GM23338 (cell line): ENCODE results near the gene GNG10. TPM values are rescaled to one million over a fixed set of nuclear protein-coding genes. Genes with fewer than 3 reads are reported as not detected.

ENCODE experiments used
- ATAC-seq: fragments of 200-7000 bp; cut with Tn5 transposase; 3 replicates; pipeline ENCODE4 v1.9.1; 2020
- DNase-seq: peaks from one replicate; pipeline ENCODE4 v3.0.0-alpha.2; 2015; ENCODE audit warnings: low spot score
- H2AFZ ChIP-seq: fragments of 200-600 bp; sonication (generic); 2 replicates; pipeline ENCODE4 v1.8.0; 2016; ENCODE audit warnings: antibody characterized with exemption, mild to moderate bottlenecking, moderate library complexity
- H3F3A ChIP-seq: fragments of 200-600 bp; sonication (generic); replicated peaks from 2 replicates; pipeline ENCODE4 v1.8.0; 2017; ENCODE audit warnings: antibody characterized with exemption, mixed run types, low read depth
- H3K27ac ChIP-seq: fragments of 200-600 bp; sonication (generic); 2 replicates; pipeline ENCODE4 v1.6.1; 2016; ENCODE audit warnings: low read depth
- H3K27me3 ChIP-seq: fragments of 200-600 bp; sonication (generic); 2 replicates; pipeline ENCODE4 v1.8.0; 2016; ENCODE audit warnings: mild to moderate bottlenecking, mixed run types, moderate library complexity; ENCODE audit not compliant: insufficient read depth
- H3K36me3 ChIP-seq: fragments of 200-600 bp; sonication (generic); 2 replicates; pipeline ENCODE4 v1.8.0; 2016; ENCODE audit warnings: mild to moderate bottlenecking; ENCODE audit not compliant: insufficient read depth
- H3K4me1 ChIP-seq: fragments of 200-600 bp; sonication (generic); 2 replicates; pipeline ENCODE4 v1.8.0; 2016; ENCODE audit warnings: mild to moderate bottlenecking, moderate library complexity; ENCODE audit not compliant: insufficient read depth
- H3K4me2 ChIP-seq: fragments of 200-600 bp; sonication (generic); 2 replicates; pipeline ENCODE4 v1.7.1; 2017; ENCODE audit warnings: mixed run types
- H3K4me3 ChIP-seq: fragments of 200-600 bp; sonication (generic); 2 replicates; pipeline ENCODE4 v1.6.1; 2016; ENCODE audit warnings: mixed run types
- H3K79me2 ChIP-seq: fragments of 200-600 bp; sonication (generic); replicated peaks from 2 replicates; pipeline ENCODE4 v1.8.0; 2017; ENCODE audit warnings: mild to moderate bottlenecking; ENCODE audit not compliant: insufficient read depth
- H3K9me2 ChIP-seq: fragments of 200-600 bp; sonication (generic); 2 replicates; pipeline ENCODE4 v1.8.0; 2017; ENCODE audit not compliant: insufficient read depth
- H4K20me1 ChIP-seq: fragments of 200-600 bp; sonication (generic); replicated peaks from 2 replicates; pipeline ENCODE4 v1.8.0; 2017; ENCODE audit warnings: mild to moderate bottlenecking; ENCODE audit not compliant: insufficient read depth
- H3K27ac Mint-ChIP-seq: 2 replicates; pipeline ENCODE4 v1.8.0; 2020; ENCODE audit warnings: inconsistent platforms, mild to moderate bottlenecking, moderate library complexity, mixed read lengths
- H3K27me3 Mint-ChIP-seq: 3 replicates; pipeline ENCODE4 v1.8.0; 2022; ENCODE audit warnings: low read depth, mild to moderate bottlenecking, moderate library complexity, mixed read lengths, inconsistent platforms; ENCODE audit not compliant: insufficient read depth, poor library complexity
- H3K36me3 Mint-ChIP-seq: 3 replicates; pipeline ENCODE4 v1.8.0; 2021; ENCODE audit warnings: low read depth, mild to moderate bottlenecking, inconsistent platforms, moderate library complexity, mixed read lengths
- H3K4me1 Mint-ChIP-seq: 3 replicates; pipeline ENCODE4 v1.8.0; 2020; ENCODE audit warnings: mild to moderate bottlenecking, inconsistent platforms, mixed read lengths
- H3K4me3 Mint-ChIP-seq: 3 replicates; pipeline ENCODE4 v1.8.0; 2021; ENCODE audit warnings: moderate library complexity, mild to moderate bottlenecking, inconsistent platforms, mixed read lengths
- H3K9me3 Mint-ChIP-seq: 3 replicates; pipeline ENCODE4 v1.8.0; 2020; ENCODE audit warnings: moderate library complexity, mild to moderate bottlenecking, inconsistent platforms, mixed read lengths
- CREB1 ChIP-seq: fragments of 250-450 bp; sonication (Bioruptor Pico); IDR thresholded peaks from 2 replicates; pipeline ENCODE4 v1.5.0; 2020; ENCODE audit warnings: low read depth, mild to moderate bottlenecking, moderate library complexity
- CTCF ChIP-seq, 2 experiments: fragments of 200-600 bp in 1 of 2; sonication (generic) in 1 of 2; conservative IDR thresholded peaks; 2 replicates each; pipeline versions ENCODE4 v1.5.1 to v1.6.1; 2016 to 2017; ENCODE audit warnings: antibody characterized with exemption in 2 of 2, low read depth in 2 of 2, mild to moderate bottlenecking in 2 of 2, moderate library complexity in 1 of 2
- EZH2 ChIP-seq: fragments of 200-600 bp; sonication (generic); IDR thresholded peaks from one replicate; pipeline ENCODE4 v1.8.0; 2017; ENCODE audit warnings: antibody characterized with exemption, mild to moderate bottlenecking, low read depth; ENCODE audit not compliant: unreplicated experiment
- EZH2phosphoT487 ChIP-seq: fragments of 200-600 bp; sonication (generic); IDR thresholded peaks from one replicate; pipeline ENCODE4 v1.8.1; 2018; ENCODE audit warnings: antibody characterized with exemption; ENCODE audit not compliant: unreplicated experiment
- JUNB ChIP-seq: IDR thresholded peaks from one replicate; pipeline ENCODE4 v1.6.1; 2016; ENCODE audit warnings: antibody characterized with exemption; ENCODE audit not compliant: unreplicated experiment
- POLR2AphosphoS5 ChIP-seq: IDR thresholded peaks from 2 replicates; pipeline ENCODE4 v1.6.1; 2016; ENCODE audit warnings: antibody characterized with exemption, low read depth
- REST ChIP-seq: IDR thresholded peaks from one replicate; pipeline ENCODE4 v1.6.1; 2018; ENCODE audit warnings: antibody characterized with exemption; ENCODE audit not compliant: unreplicated experiment
- ZNF331 ChIP-seq: fragments of 250-450 bp; sonication (Bioruptor Pico); IDR thresholded peaks from 2 replicates; pipeline ENCODE4 v1.5.0; 2020; ENCODE audit warnings: low read depth, mild to moderate bottlenecking, moderate library complexity
- ZNF462 ChIP-seq: fragments of 250-450 bp; sonication (Bioruptor Pico); IDR thresholded peaks from 2 replicates; pipeline ENCODE4 v1.5.0; 2020; ENCODE audit warnings: mild to moderate bottlenecking, moderate library complexity
- polyA plus RNA-seq: library from polyadenylated mRNA; unstranded; fragments of >200 nt; fragmentation: Nextera tagmentation; extraction: Ambion mirVana; gene quantifications from 2 replicates; pipeline ENCODE4 v1.2.1, GENCODE V29; 2016
- total RNA-seq: library from RNA; depleted of rRNA; stranded (reverse); fragments of >200 nt; shearing (Covaris generic); gene quantifications from 2 replicates; pipeline ENCODE4 v1.2.3, GENCODE V29; 2014
- TF ChIP-seq, protein P1 (sequence below): IDR thresholded peaks from 2 replicates; pipeline ENCODE4 v1.6.1; 2016; ENCODE audit warnings: antibody characterized with exemption

The GNG10 gene
- total and polyA plus RNA-seq, 2 experiments from 2014 or later: 49.9 to 61.2 TPM

DNA sequence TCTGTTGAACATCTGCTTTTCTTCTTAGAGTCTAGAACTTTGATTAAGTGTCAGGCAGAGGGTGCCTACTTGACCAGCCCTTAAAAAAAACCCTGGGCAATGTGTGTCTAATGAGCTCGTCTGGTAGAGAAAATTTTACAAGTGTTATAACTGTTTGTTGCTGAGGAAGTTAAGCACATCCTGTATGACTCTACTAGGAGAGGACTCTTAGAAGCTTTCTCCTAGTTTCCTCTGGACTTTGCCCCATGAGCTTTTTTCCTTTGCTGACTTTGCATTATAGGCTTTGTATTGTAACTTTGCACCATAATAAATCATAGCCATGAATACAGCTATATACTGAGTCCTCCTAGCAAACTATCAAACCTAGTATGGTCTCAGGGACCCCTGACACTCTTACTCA lies 39.4 kb downstream of the GNG10 start:
- no peaks in the 10 kb centered on the region for H3K9me2 ChIP-seq
- peaks cover 6% of the 10 kb centered on the region; the same call in 2 of the 3 replicates for H3K9me3 Mint-ChIP-seq
- H4K20me1 ChIP-seq: no peaks in the 10 kb centered on the region
- no peaks in the 10 kb centered on the region for H3K36me3 ChIP-seq
- no peaks in the 10 kb centered on the region for H3K27me3 ChIP-seq
- no peak for ATAC-seq
- no peaks in the 10 kb centered on the region for H3K4me1 Mint-ChIP-seq
- no peak overlapping the region for H3K4me2 ChIP-seq
- no peak overlapping the region for H3K4me3 ChIP-seq
- H3K27ac Mint-ChIP-seq: no peak overlapping the region
- no peaks in the 10 kb centered on the region for H3K4me1 ChIP-seq
- no peaks in the 10 kb centered on the region for H3K79me2 ChIP-seq
- no peak overlapping the region for H3K4me3 Mint-ChIP-seq
- TF ChIP-seq CREB1 (CRISPR knock-in tag): no peak
- no peak for TF ChIP-seq REST
- TF ChIP-seq EZH2phosphoT487: no peak
- no peak for TF ChIP-seq CTCF (conservative IDR thresholded peaks at IDR 0.05; ENCODE audit: low read depth in 2 of 2)
- no peak for TF ChIP-seq JUNB
- TF ChIP-seq, protein P1, sequence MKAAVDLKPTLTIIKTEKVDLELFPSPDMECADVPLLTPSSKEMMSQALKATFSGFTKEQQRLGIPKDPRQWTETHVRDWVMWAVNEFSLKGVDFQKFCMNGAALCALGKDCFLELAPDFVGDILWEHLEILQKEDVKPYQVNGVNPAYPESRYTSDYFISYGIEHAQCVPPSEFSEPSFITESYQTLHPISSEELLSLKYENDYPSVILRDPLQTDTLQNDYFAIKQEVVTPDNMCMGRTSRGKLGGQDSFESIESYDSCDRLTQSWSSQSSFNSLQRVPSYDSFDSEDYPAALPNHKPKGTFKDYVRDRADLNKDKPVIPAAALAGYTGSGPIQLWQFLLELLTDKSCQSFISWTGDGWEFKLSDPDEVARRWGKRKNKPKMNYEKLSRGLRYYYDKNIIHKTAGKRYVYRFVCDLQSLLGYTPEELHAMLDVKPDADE: no peak
- no peak for TF ChIP-seq EZH2
- no peak for TF ChIP-seq ZNF331 (CRISPR knock-in tag)
- TF ChIP-seq POLR2AphosphoS5: no peak
- no peak for TF ChIP-seq ZNF462 (CRISPR knock-in tag)
- H3K36me3 Mint-ChIP-seq: peaks cover 5% of the 10 kb centered on the region; the same call in 1 of the 3 replicates
- no peak overlapping the region for H2AFZ ChIP-seq
- H3K27me3 Mint-ChIP-seq: peaks cover 2% of the 10 kb centered on the region
- no peak for DNase-seq
- H3F3A ChIP-seq: no peaks in the 10 kb centered on the region
- no peak overlapping the region for H3K27ac ChIP-seq
